Measurements from ENCODE around the gene SLC9A3. TPM values are rescaled to one million over a fixed set of nuclear protein-coding genes. Genes with fewer than 3 reads are reported as not detected.

SLC9A3 gene
- total RNA-seq, 1 experiment from 2014 or later = 1.5 TPM

- TSS peak; percentile 61 for BruUV-seq (replicated peaks)
- ChIA-PET POLR2A (no interaction called here), CTCF (interaction anchor here (1.9 to 2.8 kb wide), 2 partner anchors 25 to 154 kb away, joined by 9 to 11 read pairs; no protein-coding TSS in a partner anchor)
These were observed 53.1 kb downstream of the SLC9A3 start for GRCh38 chr5:470961-471749.

GRCh38 chr5:469752-470483 lies 54.3 kb downstream of the SLC9A3 start:
- BruUV-seq (replicated peaks) = no TSS peak
- POLR2A ChIA-PET = no interaction called here

More at GRCh38 chr5:470961-471749, 53.1 kb downstream of the SLC9A3 start:
- RAD21 ChIA-PET (ENCODE audit: low non-redundant PET in 1 of 2, low total read pairs in 2 of 2, uncharacterized antibody in 2 of 2, unreplicated experiment in 2 of 2) = no interaction called here
- Histone ChIP-seq H3K4me1 (ENCODE audit: control insufficient read depth in 1 of 2, insufficient read depth in 2 of 2, low read length in 2 of 2) (peaks cover 5 to 16% of the 10 kb centered on the region in 2 experiments; a peak in 3 of 4 replicates), H3K4me2 (ENCODE audit: low read length) (peak overlapping the region; percentile 94), H2AFZ (ENCODE audit: low read depth, low read length, poor library complexity, severe bottlenecking) (no peak overlapping the region), H3K79me2 (ENCODE audit: insufficient read depth, low read length) (peaks cover 22% of the 10 kb centered on the region), H3K4me3 (replicated peaks in 1 of 2; ENCODE audit: low read depth in 1 of 2, low read length in 2 of 2) (peak overlapping the region; percentile 77 to 82; a peak in 3 of 4 replicates), H3K9ac (ENCODE audit: low read length) (0 out of 2 replicates have a peak overlapping the region, but pooled peaks have one; percentile 89), H3K27me3 (ENCODE audit: insufficient read depth, low read length) (no peaks in the 10 kb centered on the region), H4K20me1 (ENCODE audit: insufficient read depth) (peaks cover 3% of the 10 kb centered on the region; the same call in 1 of the 2 replicates), H3K9me3 (ENCODE audit: control insufficient read depth in 1 of 2, insufficient read depth in 1 of 2, low read depth in 1 of 2, low read length in 2 of 2) (no peaks in the 10 kb centered on the region), H3K36me3 (ENCODE audit: control insufficient read depth in 1 of 2, insufficient read depth in 2 of 2, low read length in 2 of 2) (peaks cover 3 to 5% of the 10 kb centered on the region in 2 experiments; a peak in 1 of 4 replicates), H3K9me2 (ENCODE audit: insufficient read depth) (no peaks in the 10 kb centered on the region), H3K27ac (ENCODE audit: low read depth, low read length) (peak overlapping the region; percentile 18; the same call in 1 of the 2 replicates)
- no peak for DNase-seq (ENCODE audit: low read depth, low spot score)
- no peak for TF ChIP-seq ATF3 (IDR thresholded peaks at IDR 0.05)
- no peak for TF ChIP-seq POLR2AphosphoS5 (IDR thresholded peaks at IDR 0.05; ENCODE audit: low read depth, low read length)
- TF ChIP-seq EZH2phosphoT487 (IDR thresholded peaks at IDR 0.05; ENCODE audit: borderline replicate concordance) = no peak
- intact Hi-C loops (cut with micrococcal nuclease) = no loop called here
- ATAC-seq = no peak

More at GRCh38 chr5:469752-470483, 54.3 kb downstream of the SLC9A3 start:
- no peak overlapping the region for H3K9ac ChIP-seq (ENCODE audit: low read length)
- H4K20me1 ChIP-seq (ENCODE audit: insufficient read depth) = peaks cover 3% of the 10 kb centered on the region; the same call in 1 of the 2 replicates
- H3K4me3 ChIP-seq (replicated peaks in 1 of 2; ENCODE audit: low read depth in 1 of 2, low read length in 2 of 2) = no peak overlapping the region
- DNase-seq (ENCODE audit: low read depth, low spot score) (no peak), ATAC-seq (no peak)
- RAD21 ChIA-PET (ENCODE audit: low non-redundant PET in 1 of 2, low total read pairs in 2 of 2, uncharacterized antibody in 2 of 2, unreplicated experiment in 2 of 2) = no interaction called here
- H3K4me2 ChIP-seq (ENCODE audit: low read length) = no peak overlapping the region
- TF ChIP-seq CTCF (IDR thresholded peaks at IDR 0.05 in 2 of 3, conservative IDR thresholded peaks at IDR 0.05 in 1 of 3; ENCODE audit: borderline replicate concordance in 1 of 3, insufficient read depth in 1 of 3, low read depth in 2 of 3, low read length in 2 of 3) = peak in 1 of 3 experiments; percentile 26; a peak in 1 of 6 replicates
- no peak for TF ChIP-seq EZH2 (IDR thresholded peaks at IDR 0.05)
- no peaks in the 10 kb centered on the region for H3K9me3 ChIP-seq (ENCODE audit: control insufficient read depth in 1 of 2, insufficient read depth in 1 of 2, low read depth in 1 of 2, low read length in 2 of 2)
- H3K36me3 ChIP-seq (ENCODE audit: control insufficient read depth in 1 of 2, insufficient read depth in 2 of 2, low read length in 2 of 2) = peaks cover 3 to 5% of the 10 kb centered on the region in 2 experiments; a peak in 1 of 4 replicates
- no peaks in the 10 kb centered on the region for H3K27me3 ChIP-seq (ENCODE audit: insufficient read depth, low read length)
- intact Hi-C loops (cut with micrococcal nuclease) = no loop called here
- H3K4me1 ChIP-seq (ENCODE audit: control insufficient read depth in 1 of 2, insufficient read depth in 2 of 2, low read length in 2 of 2) = peaks cover 5 to 16% of the 10 kb centered on the region in 2 experiments; a peak in 3 of 4 replicates
- no peaks in the 10 kb centered on the region for H3K9me2 ChIP-seq (ENCODE audit: insufficient read depth)
- H3K27ac ChIP-seq (ENCODE audit: low read depth, low read length) = no peak overlapping the region
- CTCF ChIA-PET = interaction anchor here (0.9 kb wide), 1 partner anchor 23 kb away, joined by 3 read pairs; no protein-coding TSS in a partner anchor
- H3K79me2 ChIP-seq (ENCODE audit: insufficient read depth, low read length) = peaks cover 22% of the 10 kb centered on the region
- no peak overlapping the region for H2AFZ ChIP-seq (ENCODE audit: low read depth, low read length, poor library complexity, severe bottlenecking)
